HG03354 (cell line): ENCODE measurements around the gene DCLRE1B.

Source experiments
- ATAC-seq: cut with Tn5 transposase; IDR thresholded peaks from one replicate; pipeline ENCODE4 v1.9.1; 2021; ENCODE audit warnings: mild to moderate bottlenecking; ENCODE audit not compliant: unreplicated experiment, poor library complexity, severe bottlenecking

Gene DCLRE1B

DNA sequence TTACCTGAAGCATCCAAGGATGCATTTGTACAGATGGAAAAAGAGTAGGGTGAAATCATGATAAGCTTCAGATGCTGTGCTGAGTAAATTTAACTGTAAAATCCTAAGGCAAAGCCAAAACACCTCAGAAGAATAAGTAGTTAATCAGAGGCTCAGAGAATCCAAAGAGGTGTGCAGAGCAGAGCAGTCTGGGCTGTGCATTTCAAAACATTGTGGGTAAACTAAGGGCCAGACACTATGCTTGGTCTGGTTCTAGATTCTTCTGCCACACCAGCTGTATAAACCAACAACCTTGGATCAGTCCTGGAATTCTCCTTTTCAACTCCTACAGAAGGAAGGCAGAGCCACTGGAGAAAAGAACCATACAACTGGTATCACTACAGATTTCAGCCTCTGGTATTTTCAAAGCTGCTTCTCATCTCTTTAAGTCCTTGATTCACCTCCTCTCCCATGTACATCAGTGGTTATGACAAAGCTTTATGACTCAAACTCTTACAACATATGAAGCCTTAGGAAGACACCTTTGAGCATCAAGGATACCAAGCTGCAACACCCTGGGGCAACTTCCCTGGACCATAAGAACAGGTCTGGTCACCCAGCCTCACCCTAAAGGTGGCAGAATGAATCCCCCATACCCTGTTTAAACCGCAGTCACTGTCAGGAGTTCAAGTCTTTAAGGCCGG lies 12.4 kb downstream of the DCLRE1B start:
- ATAC-seq: no peak

DNA sequence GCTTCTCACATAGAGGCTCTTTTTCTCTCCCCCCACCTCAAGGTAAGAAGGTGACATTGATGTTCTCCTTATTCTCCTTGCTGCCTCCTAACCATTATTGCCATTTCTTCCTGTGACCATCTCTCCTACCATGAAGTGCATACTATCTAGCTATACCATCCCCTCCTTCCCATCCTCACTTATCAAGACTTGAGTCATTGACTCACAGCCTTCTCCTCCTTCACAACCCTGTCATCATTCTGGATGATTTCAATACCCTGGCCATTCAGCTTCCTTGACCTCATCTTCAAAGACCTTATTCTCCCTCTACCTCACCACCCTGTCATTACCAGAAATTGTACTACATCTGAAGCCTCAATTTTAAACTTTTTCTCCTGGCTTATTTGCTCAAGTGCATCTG lies 13.1 kb downstream of the DCLRE1B start:
- ATAC-seq: no peak

DNA sequence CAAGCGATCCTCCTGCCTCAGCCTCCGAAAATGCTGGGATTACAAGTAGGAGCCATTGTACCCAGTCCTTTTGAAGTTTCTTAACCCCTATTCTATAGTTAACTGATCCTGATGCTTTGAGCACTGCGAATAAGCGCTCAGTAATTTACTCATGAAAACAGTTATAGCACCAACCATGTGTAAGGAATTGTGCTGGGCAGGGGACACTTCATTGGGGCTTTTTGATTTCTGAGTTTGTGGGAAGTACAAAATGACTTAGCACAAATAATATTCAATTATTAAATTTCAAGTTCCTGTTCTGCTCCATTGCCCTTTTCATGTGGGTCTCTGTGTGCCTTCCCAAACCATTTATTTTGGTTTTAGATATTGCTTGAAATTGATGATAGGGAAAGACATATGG lies 17.8 kb downstream of the DCLRE1B start:
- ATAC-seq: no peak

GRCh38 chr1:113924473-113924872 lies 19.3 kb downstream of the DCLRE1B start:
- no peak for ATAC-seq

DNA sequence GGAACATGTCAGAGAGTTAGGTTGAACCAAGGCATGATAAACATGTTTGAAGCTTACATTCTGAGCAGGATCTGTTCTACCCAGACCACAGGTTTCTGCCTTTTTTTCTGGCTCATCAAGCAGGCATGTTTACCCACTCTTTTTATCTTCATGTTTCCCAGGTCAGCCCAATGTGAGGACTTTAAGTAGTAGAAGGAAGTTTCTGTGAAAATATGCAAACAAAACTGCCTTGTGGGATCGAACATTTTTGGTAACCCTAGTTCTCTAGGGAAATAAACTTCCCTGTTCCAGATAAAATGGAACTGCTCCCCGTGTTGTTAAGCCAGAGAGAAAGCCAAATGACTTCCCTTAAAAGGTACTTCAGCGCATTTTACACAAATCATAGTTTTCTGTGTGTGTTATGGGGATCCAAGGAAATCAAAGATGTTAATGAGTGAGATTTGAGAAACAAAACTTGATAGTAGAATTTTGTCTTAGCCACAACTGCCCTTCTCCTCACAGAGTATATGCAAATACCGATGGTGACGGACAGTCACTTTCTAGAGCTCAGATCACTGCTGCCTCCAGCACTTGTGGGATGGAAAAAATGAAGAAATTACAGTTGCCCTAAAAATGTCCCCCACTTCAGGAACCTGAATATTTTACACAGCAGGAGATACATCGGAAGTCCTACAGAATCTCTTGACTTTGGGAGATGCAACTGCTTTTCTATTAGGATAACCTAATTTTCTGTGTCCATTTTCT lies 23.2 kb downstream of the DCLRE1B start:
- ATAC-seq: peak; percentile 33

DNA sequence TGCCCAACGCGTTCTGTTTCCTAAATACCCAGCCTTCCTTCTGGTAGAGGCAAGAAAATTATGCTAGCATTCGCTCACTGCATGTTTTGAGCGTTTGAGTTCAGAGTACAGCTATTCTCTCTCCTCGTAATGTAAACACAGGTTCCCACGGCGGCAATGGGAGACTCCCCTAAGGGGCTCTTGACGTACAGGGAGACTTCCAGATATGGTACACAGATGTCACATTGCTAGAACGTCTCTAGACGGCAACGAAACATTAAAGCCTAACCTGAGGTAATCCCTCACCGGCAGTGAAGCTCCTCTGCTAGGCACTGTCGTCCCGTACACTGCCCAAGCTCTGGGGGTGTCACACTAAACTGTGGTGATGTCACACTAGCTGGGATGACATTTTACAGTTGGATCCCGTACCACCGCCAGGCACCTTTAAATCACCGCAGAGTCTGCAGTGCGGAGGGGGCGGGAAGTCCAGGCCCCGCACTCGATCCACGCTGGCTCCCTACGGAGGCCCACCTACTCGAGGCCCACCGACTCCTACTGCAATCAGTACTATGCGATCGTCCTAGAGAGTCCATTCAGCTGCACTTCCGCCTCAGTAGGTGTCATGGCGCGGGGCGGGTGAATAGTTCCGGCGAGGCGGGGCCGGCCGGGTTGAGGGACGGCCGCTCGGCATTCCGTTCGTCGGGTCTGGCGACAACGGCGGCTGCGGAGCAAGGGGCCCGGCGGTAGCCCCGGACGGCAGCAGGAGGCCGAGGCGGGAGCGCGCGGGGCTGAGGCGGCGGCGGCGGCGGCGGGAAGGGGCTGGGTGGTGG lies 24.0 kb downstream of the DCLRE1B start, which contains the start of gene HIPK1:
TSS of gene HIPK1 (plus strand) at position 384 of the 809 bp plus-strand sequence.
- peak; percentile 68 for ATAC-seq

- ATAC-seq: peak; percentile 36
These were observed 24.8 kb downstream of the DCLRE1B start for GRCh38 chr1:113929750-113930498.

DNA sequence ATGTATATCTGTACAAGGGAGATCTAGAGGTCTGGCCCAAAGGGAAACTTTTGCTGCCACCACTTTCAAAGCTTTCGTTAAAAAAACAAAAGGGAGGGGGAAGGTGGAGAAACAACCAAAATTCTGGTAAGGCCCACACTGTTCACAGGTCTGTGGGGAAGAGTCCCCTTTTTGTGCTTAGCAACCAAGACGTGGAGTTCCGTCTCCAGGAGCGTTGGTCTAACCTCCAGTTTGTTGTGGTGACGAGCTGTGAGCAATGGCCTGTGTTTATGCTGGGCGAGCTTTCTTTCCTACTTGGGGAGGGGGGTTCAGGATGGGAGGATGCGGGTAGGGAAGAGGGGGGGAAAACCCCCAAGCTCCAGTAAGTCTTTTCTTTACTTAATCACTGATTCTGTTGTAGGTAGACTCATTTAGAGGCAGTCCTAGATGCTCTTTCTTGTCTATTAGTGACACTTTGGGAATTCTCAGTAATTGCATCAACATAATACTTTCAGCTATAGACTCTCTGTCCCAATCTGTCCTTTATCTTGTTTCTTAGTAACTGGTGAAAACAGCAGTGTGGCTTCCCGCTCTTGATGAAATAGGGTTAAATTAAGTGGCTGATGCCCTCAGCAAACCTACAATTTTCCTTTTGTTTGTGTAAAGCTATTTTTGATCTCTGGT lies 25.5 kb downstream of the DCLRE1B start:
- ATAC-seq: peak; percentile 44

- no peak for ATAC-seq
These were observed 26.3 kb downstream of the DCLRE1B start for GRCh38 chr1:113931451-113931851.

DNA sequence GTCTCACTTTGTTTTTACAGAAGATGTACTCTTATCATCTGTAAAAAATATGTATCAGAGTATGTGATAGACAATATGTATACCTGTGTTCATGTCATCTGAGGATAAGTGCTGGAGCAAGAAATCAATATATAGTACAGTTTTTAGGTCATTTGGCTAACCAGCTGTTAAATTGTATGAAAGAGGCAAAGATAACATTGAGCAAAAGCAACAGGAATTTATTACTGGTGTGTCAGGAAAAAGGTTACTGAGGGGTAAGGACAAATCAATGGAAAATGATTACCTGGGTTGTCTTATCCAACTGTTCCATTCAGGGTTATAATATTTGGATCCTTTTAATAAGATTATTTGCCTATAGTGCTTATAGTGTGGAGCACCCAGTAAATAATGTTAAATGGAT lies 28.9 kb downstream of the DCLRE1B start:
- ATAC-seq: no peak

GRCh38 chr1:113934511-113935055 lies 29.5 kb downstream of the DCLRE1B start:
- no peak for ATAC-seq

DNA sequence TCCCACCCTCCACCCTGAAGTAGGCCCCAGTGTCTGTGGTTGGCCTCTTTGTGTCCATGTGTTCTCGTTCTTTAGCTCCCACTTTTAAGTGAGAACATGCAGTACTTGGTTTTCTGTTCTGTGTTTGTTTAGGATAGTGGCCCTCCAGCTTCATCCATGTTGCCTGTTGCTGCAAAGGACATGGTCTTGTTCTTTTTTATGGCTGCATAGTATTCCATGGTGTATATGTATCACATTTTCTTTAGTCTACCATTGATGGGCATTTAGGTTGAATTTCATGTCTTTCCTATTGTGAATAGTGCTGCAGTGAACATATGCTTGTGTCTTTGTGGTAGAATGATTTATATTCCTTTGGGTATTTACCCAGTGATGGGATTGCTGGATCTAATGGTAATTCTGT lies 30.1 kb downstream of the DCLRE1B start:
- ATAC-seq: no peak

- ATAC-seq: no peak
These were observed 30.8 kb downstream of the DCLRE1B start for GRCh38 chr1:113935970-113936369.

DNA sequence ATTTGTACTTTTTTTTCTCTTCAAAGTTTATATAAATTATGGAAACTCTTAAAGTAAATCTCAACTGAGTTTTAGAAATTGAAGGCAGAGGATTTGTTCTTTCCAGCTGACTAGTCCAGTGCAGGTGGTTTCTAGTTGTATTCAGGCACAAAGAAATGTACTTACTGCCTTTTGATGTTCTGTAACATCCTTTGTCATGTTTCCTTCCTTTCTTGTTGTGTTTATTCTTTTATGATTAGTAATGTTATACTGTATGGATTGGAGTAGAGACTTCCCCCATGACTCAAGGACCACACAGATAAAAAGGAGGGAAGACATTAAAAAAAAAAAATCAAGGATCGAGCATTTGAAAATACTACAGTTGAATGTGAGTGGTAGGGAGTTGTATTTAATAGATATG lies 32.0 kb downstream of the DCLRE1B start:
- ATAC-seq: no peak

GRCh38 chr1:113938192-113938591 lies 33.1 kb downstream of the DCLRE1B start:
- ATAC-seq: no peak

DNA sequence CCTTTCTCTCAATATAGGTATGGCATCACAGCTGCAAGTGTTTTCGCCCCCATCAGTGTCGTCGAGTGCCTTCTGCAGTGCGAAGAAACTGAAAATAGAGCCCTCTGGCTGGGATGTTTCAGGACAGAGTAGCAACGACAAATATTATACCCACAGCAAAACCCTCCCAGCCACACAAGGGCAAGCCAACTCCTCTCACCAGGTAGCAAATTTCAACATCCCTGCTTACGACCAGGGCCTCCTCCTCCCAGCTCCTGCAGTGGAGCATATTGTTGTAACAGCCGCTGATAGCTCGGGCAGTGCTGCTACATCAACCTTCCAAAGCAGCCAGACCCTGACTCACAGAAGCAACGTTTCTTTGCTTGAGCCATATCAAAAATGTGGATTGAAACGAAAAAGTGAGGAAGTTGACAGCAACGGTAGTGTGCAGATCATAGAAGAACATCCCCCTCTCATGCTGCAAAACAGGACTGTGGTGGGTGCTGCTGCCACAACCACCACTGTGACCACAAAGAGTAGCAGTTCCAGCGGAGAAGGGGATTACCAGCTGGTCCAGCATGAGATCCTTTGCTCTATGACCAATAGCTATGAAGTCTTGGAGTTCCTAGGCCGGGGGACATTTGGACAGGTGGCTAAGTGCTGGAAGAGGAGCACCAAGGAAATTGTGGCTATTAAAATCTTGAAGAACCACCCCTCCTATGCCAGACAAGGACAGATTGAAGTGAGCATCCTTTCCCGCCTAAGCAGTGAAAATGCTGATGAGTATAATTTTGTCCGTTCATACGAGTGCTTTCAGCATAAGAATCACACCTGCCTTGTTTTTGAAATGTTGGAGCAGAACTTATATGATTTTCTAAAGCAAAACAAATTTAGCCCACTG lies 35.5 kb downstream of the DCLRE1B start:
- ATAC-seq: peak; percentile 68

DNA sequence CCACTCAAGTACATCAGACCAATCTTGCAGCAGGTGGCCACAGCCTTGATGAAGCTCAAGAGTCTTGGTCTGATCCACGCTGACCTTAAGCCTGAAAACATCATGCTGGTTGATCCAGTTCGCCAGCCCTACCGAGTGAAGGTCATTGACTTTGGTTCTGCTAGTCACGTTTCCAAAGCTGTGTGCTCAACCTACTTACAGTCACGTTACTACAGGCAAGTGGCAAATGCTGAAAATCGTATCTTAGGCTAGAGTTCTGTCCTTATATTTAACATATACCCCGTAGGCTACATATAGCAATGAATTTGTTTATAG lies 36.1 kb downstream of the DCLRE1B start:
- ATAC-seq: no peak

DNA sequence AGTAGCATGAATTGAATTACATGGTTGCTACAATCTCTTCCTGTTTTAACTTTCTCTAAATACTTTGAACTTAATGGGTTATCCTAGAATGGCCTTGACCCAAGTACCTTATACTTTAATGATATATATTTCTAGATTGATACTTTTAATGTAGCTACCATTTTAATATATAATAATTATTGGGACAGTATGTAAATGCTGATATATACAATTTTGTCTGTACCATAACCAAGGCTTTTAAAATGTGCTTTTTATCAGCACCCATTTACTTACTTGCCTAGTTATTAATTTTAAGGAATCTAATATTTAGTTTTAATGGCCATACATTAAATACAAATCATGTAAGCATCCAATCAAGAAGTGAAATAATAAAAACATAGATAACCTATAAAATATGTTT lies 37.4 kb downstream of the DCLRE1B start:
- ATAC-seq: no peak
